Endothelial cell of hepatic sinusoid (primary cell): ENCODE data around the gene FBXO31.
"Not testable (repeated sequence)": the region's sequence is repeated elsewhere in the genome, so short reads cannot be mapped to it uniquely, and the experiment has no call there.

Experiments used
- in situ Hi-C: cut with HindIII; loops from 2 replicates; pipeline ENCODE4 v1.10.0; 2017; ENCODE audit warnings: low sequenced_read_pairs

The FBXO31 gene

GRCh38 chr16:87411375-87412271 is 28.0 kb upstream of the FBXO31 start:
- in situ Hi-C loops = no loop called here

- in situ Hi-C loops = no loop called here
Observed at GRCh38 chr16:87410968-87411367, 27.4 kb upstream of the FBXO31 start.

- in situ Hi-C loops = no loop called here
Observed at GRCh38 chr16:87410530-87410929, 27.0 kb upstream of the FBXO31 start.

- in situ Hi-C loops = no loop called here
Observed at GRCh38 chr16:87409781-87410180, 26.2 kb upstream of the FBXO31 start.

GRCh38 chr16:87409153-87409552 is 25.6 kb upstream of the FBXO31 start:
- in situ Hi-C loops = no loop called here

GRCh38 chr16:87407511-87408112 is 24.0 kb upstream of the FBXO31 start:
- in situ Hi-C loops = no loop called here

GRCh38 chr16:87406495-87407088 is 23.0 kb upstream of the FBXO31 start:
- in situ Hi-C loops = no loop called here

- in situ Hi-C loops = no loop called here
Observed at GRCh38 chr16:87404764-87405625, 21.4 kb upstream of the FBXO31 start.

GRCh38 chr16:87395181-87395842 is 11.7 kb upstream of the FBXO31 start:
- in situ Hi-C loops = loop anchor here (5.0 kb wide), 1 partner anchor 38 kb away; no protein-coding TSS in a partner anchor

GRCh38 chr16:87393680-87394055 is 10.1 kb upstream of the FBXO31 start:
- in situ Hi-C loops = no loop called here

- in situ Hi-C loops = no loop called here
Observed at GRCh38 chr16:87392821-87393679, 9.5 kb upstream of the FBXO31 start.

- in situ Hi-C loops = no loop called here
Observed at GRCh38 chr16:87391950-87392820, 8.6 kb upstream of the FBXO31 start, which contains the start of gene MAP1LC3B. TSS of gene MAP1LC3B (plus strand) at chr16:87392336. CDS start at chr16:87392428, 92 bp downstream.

- in situ Hi-C loops = no loop called here
Observed at GRCh38 chr16:87391324-87391949, 7.9 kb upstream of the FBXO31 start.

GRCh38 chr16:87390641-87391323 is 7.2 kb upstream of the FBXO31 start:
- in situ Hi-C loops = no loop called here

- in situ Hi-C loops = not testable (repeated sequence)
Observed at GRCh38 chr16:87389914-87390313, 6.3 kb upstream of the FBXO31 start.

- in situ Hi-C loops = no loop called here
Observed at GRCh38 chr16:87389245-87389644, 5.7 kb upstream of the FBXO31 start.

GRCh38 chr16:87388818-87389134 is 5.2 kb upstream of the FBXO31 start:
- in situ Hi-C loops = no loop called here
